OCI-LY7 (cell line): ENCODE results near the gene HOXC4. TPM values are rescaled to one million over a fixed set of nuclear protein-coding genes. Genes with fewer than 3 reads are reported as not detected.

Experiments used
- BruUV-seq: library from RNA; stranded (reverse); fragments of 400-500 nt; replicated peaks from 2 replicates; lab custom pipeline; 2021; lab: Mats Ljungman, UMichigan
- CTCF ChIA-PET: fragments of 300-600 bp; sonication (Branson Sonifier 250); formaldehyde crosslinking; loops from one replicate; lab custom pipeline; 2022; ENCODE audit warnings: antibody characterized with exemption; ENCODE audit not compliant: unreplicated experiment; lab: Charles Lee
- POLR2A ChIA-PET: fragments of 300-600 bp; sonication (Branson Sonifier 250); formaldehyde crosslinking; loops from one replicate; lab custom pipeline; 2022; ENCODE audit warnings: antibody characterized with exemption; lab: Charles Lee
- DNase-seq: peaks from one replicate; pipeline ENCODE4 v3.0.0-alpha.2; 2015; ENCODE audit warnings: low spot score
- H2AFZ ChIP-seq: fragments of 200-600 bp; sonication (generic), shearing (Covaris generic); 2 replicates; pipeline ENCODE4 v1.6.1; 2014; ENCODE audit warnings: mild to moderate bottlenecking, antibody characterized with exemption, low read length, moderate library complexity
- H3K27ac ChIP-seq: fragments of 200-600 bp; sonication (generic); 2 replicates; pipeline ENCODE4 v1.5.1; 2014; ENCODE audit warnings: mixed run types, low read depth, mild to moderate bottlenecking, moderate library complexity, low read length, inconsistent platforms; ENCODE audit not compliant: poor library complexity, severe bottlenecking
- H3K36me3 ChIP-seq: fragments of 200-600 bp; sonication (generic); 2 replicates; pipeline ENCODE4 v1.6.1; 2014; ENCODE audit warnings: mild to moderate bottlenecking, antibody characterized with exemption, low read length, moderate library complexity, mixed read lengths; ENCODE audit not compliant: insufficient read depth
- H3K4me1 ChIP-seq: fragments of 200-600 bp; sonication (generic); 2 replicates; pipeline ENCODE4 v1.5.1; 2014; ENCODE audit warnings: mild to moderate bottlenecking, low read length; ENCODE audit not compliant: insufficient read depth, poor library complexity, severe bottlenecking
- H3K4me2 ChIP-seq: fragments of 200-600 bp; sonication (generic); 2 replicates; pipeline ENCODE4 v1.6.1; 2014; ENCODE audit warnings: mild to moderate bottlenecking, low read length
- H3K4me3 ChIP-seq: fragments of 200-600 bp; sonication (generic); 2 replicates; pipeline ENCODE4 v1.5.1; 2014; ENCODE audit warnings: mild to moderate bottlenecking, low read depth, low read length; ENCODE audit not compliant: poor library complexity, severe bottlenecking
- H3K79me2 ChIP-seq: fragments of 200-600 bp; sonication (generic); 2 replicates; pipeline ENCODE4 v1.6.1; 2016; ENCODE audit warnings: low read depth, mild to moderate bottlenecking, low read length, moderate library complexity, mixed read lengths; ENCODE audit not compliant: insufficient read depth
- H3K9me2 ChIP-seq: fragments of 200-600 bp; sonication (generic); 2 replicates; pipeline ENCODE4 v1.6.1; 2016; ENCODE audit warnings: mild to moderate bottlenecking, low read length, mixed read lengths; ENCODE audit not compliant: insufficient read depth
- H3K9me3 ChIP-seq: fragments of 200-600 bp; sonication (generic); 2 replicates; pipeline ENCODE4 v1.6.1; 2014; ENCODE audit warnings: mild to moderate bottlenecking, mixed run types, low read length, mixed read lengths
- H4K20me1 ChIP-seq: fragments of 200-600 bp; sonication (generic); 2 replicates; pipeline ENCODE4 v1.6.1; 2014; ENCODE audit warnings: mild to moderate bottlenecking, antibody characterized with exemption, low read length, moderate library complexity, mixed read lengths; ENCODE audit not compliant: insufficient read depth
- CTCF ChIP-seq: fragments of 200-600 bp; sonication (generic); conservative IDR thresholded peaks from 2 replicates; pipeline ENCODE4 v1.5.1; 2014; ENCODE audit warnings: mild to moderate bottlenecking, antibody characterized with exemption, low read length, moderate library complexity, mixed read lengths
- EZH2phosphoT487 ChIP-seq: fragments of 200-600 bp; sonication (generic); IDR thresholded peaks from 2 replicates; pipeline ENCODE4 v1.6.1; 2018; ENCODE audit warnings: low read depth, borderline replicate concordance, mild to moderate bottlenecking, mixed run types, antibody characterized with exemption, low read length, moderate library complexity, mixed read lengths
- intact Hi-C: fragments of 100-400 bp; cut with micrococcal nuclease; formaldehyde crosslinking; loops from one replicate; pipeline ENCODE4 v1.10.0; 2022; ENCODE audit not compliant: unreplicated experiment
- total RNA-seq, 2 experiments: library from RNA; depleted of rRNA in 1 of 2; stranded (reverse); fragments of >200 nt in 1 of 2; shearing (Covaris generic) in 1 of 2; gene quantifications; 2 replicates each; pipeline ENCODE4 v1.2.3, GENCODE V29; 2014 to 2022

Gene HOXC4
- total RNA-seq, 2 experiments from 2014 or later, result 7.1 to 20.0 TPM

GRCh38 chr12:54024581-54025305 is 28.9 kb upstream of the HOXC4 start:
- H3K4me3 ChIP-seq, result no peak overlapping the region
- intact Hi-C loops, result no loop called here
- H3K4me1 ChIP-seq, result peaks cover 72% of the 10 kb centered on the region
- H3K9me3 ChIP-seq, result no peaks in the 10 kb centered on the region
- ChIA-PET POLR2A (interaction anchor here (1.6 to 2.9 kb wide), 2 partner anchors 8 to 166 kb away, joined by 4 to 10 read pairs; partner anchors contain the start of gene HOXC5), CTCF (no interaction called here)
- no TSS peak for BruUV-seq
- no peak overlapping the region; the same call in 1 of the 2 replicates for H2AFZ ChIP-seq
- TF ChIP-seq EZH2phosphoT487 (no peak), CTCF (no peak)
- no peak overlapping the region for H3K4me2 ChIP-seq
- H4K20me1 ChIP-seq, result no peaks in the 10 kb centered on the region
- no peaks in the 10 kb centered on the region for H3K79me2 ChIP-seq
- DNase-seq, result no peak
- no peaks in the 10 kb centered on the region for H3K36me3 ChIP-seq
- H3K9me2 ChIP-seq, result no peaks in the 10 kb centered on the region
- H3K27ac ChIP-seq, result no peak overlapping the region

GRCh38 chr12:54025499-54026405 is 27.9 kb upstream of the HOXC4 start:
- intact Hi-C loops, result no loop called here
- Histone ChIP-seq H3K4me1 (peaks cover 66% of the 10 kb centered on the region), H3K79me2 (no peaks in the 10 kb centered on the region), H3K9me2 (no peaks in the 10 kb centered on the region), H3K36me3 (no peaks in the 10 kb centered on the region), H3K4me2 (peak overlapping the region; percentile 53), H4K20me1 (no peaks in the 10 kb centered on the region), H3K9me3 (no peaks in the 10 kb centered on the region), H2AFZ (peak overlapping the region; percentile 51), H3K27ac (no peak overlapping the region), H3K4me3 (no peak overlapping the region)
- DNase-seq, result no peak
- TF ChIP-seq CTCF (no peak), EZH2phosphoT487 (no peak)
- BruUV-seq, result no TSS peak
- ChIA-PET CTCF (interaction anchor here (1.3 kb wide), 1 partner anchor 166 kb away, joined by 3 read pairs; no protein-coding TSS in a partner anchor), POLR2A (interaction anchor here (0.7 to 0.8 kb wide), 2 partner anchors 108 to 190 kb away, joined by 4 to 6 read pairs; no protein-coding TSS in a partner anchor)
